ENCODE data around the gene MYADML2. TPM values are rescaled to one million over a fixed set of nuclear protein-coding genes. Genes with fewer than 3 reads are reported as not detected.

The MYADML2 gene
- total and polyA plus RNA-seq, 2 of the 8 experiments (the other 6 are each of a cell fraction or from before 2014, with no cell fraction given), result 0.26 to 0.47 TPM

- TF ChIP-seq CHD7 (IDR thresholded peaks at IDR 0.05; ENCODE audit: insufficient replicate concordance, low read length) (no peak), RNF2 (IDR thresholded peaks at IDR 0.05; ENCODE audit: borderline replicate concordance, low read depth, low read length, missing control alignments, poor library complexity, severe bottlenecking) (no peak), TAF1 (IDR thresholded peaks at IDR 0.05; ENCODE audit: low read depth, low read length) (no peak), MAX (IDR thresholded peaks at IDR 0.05) (no peak), CHD2 (IDR thresholded peaks at IDR 0.05; ENCODE audit: low read length) (no peak), SUZ12 (IDR thresholded peaks at IDR 0.05; ENCODE audit: low read length) (no peak), CHD1 (IDR thresholded peaks at IDR 0.05; ENCODE audit: low read depth, low read length) (no peak), CTBP2 (IDR thresholded peaks at IDR 0.05; ENCODE audit: borderline replicate concordance, insufficient read depth, insufficient read length, low read length) (no peak)
Observed at GRCh38 chr17:81931189-81931556, 15.9 kb downstream of the MYADML2 start (continued).
